D721Med (cell line): ENCODE results near the gene SLC13A3.

ENCODE experiments used
- DNase-seq: peaks from one replicate; pipeline ENCODE4 v3.0.0; 2011; ENCODE audit warnings: low spot score; ENCODE audit not compliant: insufficient read length
- FAIRE-seq: peaks from 2 replicates; lab custom pipeline; 2011; peaks lifted over from hg19 to GRCh38; lab: Jason Lieb, UNC
- CTCF ChIP-seq: IDR thresholded peaks from 2 replicates; pipeline ENCODE4 v1.5.1; 2012; ENCODE audit warnings: mild to moderate bottlenecking, control low read depth; ENCODE audit not compliant: insufficient read depth; ENCODE audit errors: missing control alignments

Gene SLC13A3

GRCh38 chr20:46546936-46547335 lies 104.3 kb downstream of the SLC13A3 start:
- no peak for TF ChIP-seq CTCF
- FAIRE-seq: no peak
- DNase-seq: no peak

GRCh38 chr20:46546298-46546697 lies 105.0 kb downstream of the SLC13A3 start:
- no peak for TF ChIP-seq CTCF
- FAIRE-seq (no peak), DNase-seq (no peak)

GRCh38 chr20:46545827-46546138 lies 105.5 kb downstream of the SLC13A3 start:
- DNase-seq (no peak), FAIRE-seq (no peak)
- no peak for TF ChIP-seq CTCF

GRCh38 chr20:46545077-46545826 lies 106.0 kb downstream of the SLC13A3 start:
- FAIRE-seq (no peak), DNase-seq (no peak)
- TF ChIP-seq CTCF: no peak

- TF ChIP-seq CTCF: no peak
- DNase-seq: no peak
- no peak for FAIRE-seq
Observed at GRCh38 chr20:46544576-46544975, 106.7 kb downstream of the SLC13A3 start.

- DNase-seq (no peak), FAIRE-seq (no peak)
- TF ChIP-seq CTCF: no peak
Observed at GRCh38 chr20:46543959-46544358, 107.3 kb downstream of the SLC13A3 start.

- DNase-seq (no peak), FAIRE-seq (no peak)
- TF ChIP-seq CTCF: no peak
Observed at GRCh38 chr20:46543033-46543432, 108.2 kb downstream of the SLC13A3 start.
